Measurements from ENCODE around the gene FAM90A1.
A peak's percentile ranks its signal among the peaks of the same experiment; 100 is the strongest.
"Not testable (repeated sequence)": the region's sequence is repeated elsewhere in the genome, so short reads cannot be mapped to it uniquely, and the experiment has no call there.

The FAM90A1 gene

GRCh38 chr12:8233300-8233855 is 6.0 kb upstream of the FAM90A1 start:
- not testable (repeated sequence) for DNase-seq

GRCh38 chr12:8231666-8232608 is 4.5 kb upstream of the FAM90A1 start:
- DNase-seq, result peak; percentile 47 to 56

GRCh38 chr12:8231049-8231448 is 3.6 kb upstream of the FAM90A1 start:
- not testable (repeated sequence) for DNase-seq

- DNase-seq, result not testable (repeated sequence)
These were observed 2.1 kb upstream of the FAM90A1 start for GRCh38 chr12:8229486-8229885.

GRCh38 chr12:8228607-8229006 is 1.2 kb upstream of the FAM90A1 start:
- not testable (repeated sequence) for DNase-seq

- DNase-seq, result not testable (repeated sequence)
These were observed 287 bp upstream of the FAM90A1 start for GRCh38 chr12:8227732-8228077.

GRCh38 chr12:8226355-8226754 is 1.1 kb downstream of the FAM90A1 start:
- no peak for DNase-seq

- DNase-seq, result not testable (repeated sequence)
These were observed 2.6 kb downstream of the FAM90A1 start for GRCh38 chr12:8224782-8225181.

GRCh38 chr12:8223646-8224045 is 3.8 kb downstream of the FAM90A1 start:
- not testable (repeated sequence) for DNase-seq

- not testable (repeated sequence) for DNase-seq
These were observed 5.1 kb downstream of the FAM90A1 start for GRCh38 chr12:8222303-8222702.

- not testable (repeated sequence) for DNase-seq
These were observed 5.6 kb downstream of the FAM90A1 start for GRCh38 chr12:8221844-8222243.

GRCh38 chr12:8221375-8221774 is 6.0 kb downstream of the FAM90A1 start:
- DNase-seq, result not testable (repeated sequence)

GRCh38 chr12:8218711-8219382 is 8.6 kb downstream of the FAM90A1 start:
- not testable (repeated sequence) for DNase-seq

GRCh38 chr12:8197685-8198308 is 29.6 kb downstream of the FAM90A1 start:
- peak; percentile 3 to 8 for DNase-seq

- not testable (repeated sequence) for DNase-seq
These were observed 39.3 kb downstream of the FAM90A1 start for GRCh38 chr12:8188088-8188487.

GRCh38 chr12:8184206-8184605 is 43.2 kb downstream of the FAM90A1 start:
- not testable (repeated sequence) for DNase-seq

GRCh38 chr12:8183346-8183745 is 44.1 kb downstream of the FAM90A1 start:
- DNase-seq, result not testable (repeated sequence)

- DNase-seq, result not testable (repeated sequence)
These were observed 44.5 kb downstream of the FAM90A1 start for GRCh38 chr12:8182923-8183322.

GRCh38 chr12:8181271-8181670 is 46.1 kb downstream of the FAM90A1 start:
- DNase-seq, result not testable (repeated sequence)

GRCh38 chr12:8179989-8180585 is 47.3 kb downstream of the FAM90A1 start:
- peak; percentile 56 to 59 for DNase-seq

- DNase-seq, result not testable (repeated sequence)
These were observed 54.5 kb downstream of the FAM90A1 start for GRCh38 chr12:8172911-8173310.
